22Rv1 (cell line): ENCODE measurements around the gene CDCA3.

Experiments used
- ZFX ChIP-seq: fragments of 450-650 bp; IDR thresholded peaks from 2 replicates; pipeline ENCODE4 v1.6.1; 2017; ENCODE audit warnings: antibody characterized with exemption, borderline replicate concordance
- TF ChIP-seq, protein P1 (sequence below): fragments of 450-650 bp; IDR thresholded peaks from 2 replicates; pipeline ENCODE4 v1.5.1; 2017; ENCODE audit warnings: mild to moderate bottlenecking

DNA sequence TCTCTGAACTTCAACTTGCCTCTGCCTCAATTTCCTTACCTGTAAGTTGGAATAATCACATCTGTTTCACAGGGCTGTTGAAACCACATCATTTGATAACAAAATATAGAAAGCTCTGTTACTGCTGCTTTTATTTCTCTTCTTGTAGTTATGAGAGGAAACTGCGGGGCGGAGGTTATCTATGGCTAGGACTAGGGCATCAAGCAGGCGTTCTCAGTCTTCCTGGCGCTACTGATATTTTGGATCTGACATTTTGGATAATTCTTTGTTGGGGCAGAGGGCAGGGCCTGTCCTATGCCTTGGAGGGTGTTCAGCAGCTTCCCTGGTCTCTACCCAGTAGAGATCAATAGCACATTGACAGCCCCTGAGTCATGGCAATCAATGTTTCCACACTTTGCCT, 19.0 kb downstream of the CDCA3 start:
- TF ChIP-seq, protein P1, sequence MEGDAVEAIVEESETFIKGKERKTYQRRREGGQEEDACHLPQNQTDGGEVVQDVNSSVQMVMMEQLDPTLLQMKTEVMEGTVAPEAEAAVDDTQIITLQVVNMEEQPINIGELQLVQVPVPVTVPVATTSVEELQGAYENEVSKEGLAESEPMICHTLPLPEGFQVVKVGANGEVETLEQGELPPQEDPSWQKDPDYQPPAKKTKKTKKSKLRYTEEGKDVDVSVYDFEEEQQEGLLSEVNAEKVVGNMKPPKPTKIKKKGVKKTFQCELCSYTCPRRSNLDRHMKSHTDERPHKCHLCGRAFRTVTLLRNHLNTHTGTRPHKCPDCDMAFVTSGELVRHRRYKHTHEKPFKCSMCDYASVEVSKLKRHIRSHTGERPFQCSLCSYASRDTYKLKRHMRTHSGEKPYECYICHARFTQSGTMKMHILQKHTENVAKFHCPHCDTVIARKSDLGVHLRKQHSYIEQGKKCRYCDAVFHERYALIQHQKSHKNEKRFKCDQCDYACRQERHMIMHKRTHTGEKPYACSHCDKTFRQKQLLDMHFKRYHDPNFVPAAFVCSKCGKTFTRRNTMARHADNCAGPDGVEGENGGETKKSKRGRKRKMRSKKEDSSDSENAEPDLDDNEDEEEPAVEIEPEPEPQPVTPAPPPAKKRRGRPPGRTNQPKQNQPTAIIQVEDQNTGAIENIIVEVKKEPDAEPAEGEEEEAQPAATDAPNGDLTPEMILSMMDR, result no peak
- TF ChIP-seq ZFX, result no peak
